HEK293 (cell line): ENCODE results near the gene HDAC10.

ENCODE experiments used
- CTCF ChIA-PET: fragments of 350-600 bp; formaldehyde crosslinking; extraction: SDS; loops from one replicate; lab custom pipeline; 2021; ENCODE audit warnings: antibody characterized with exemption; lab: Yijun Ruan, JAX
- POLR2A ChIA-PET: fragments of 300-600 bp; formaldehyde crosslinking; extraction: SDS; loops from one replicate; lab custom pipeline; 2020; ENCODE audit warnings: antibody characterized with exemption, inconsistent platforms; lab: Yijun Ruan, JAX
- H3K27ac ChIP-seq: fragments of 200-500 bp; sonication (Bioruptor generic); 2 replicates; pipeline ENCODE4 v1.5.1; 2014; ENCODE audit warnings: low read depth, low read length, control low read depth, inconsistent platforms; ENCODE audit errors: extremely low read depth
- H3K36me3 ChIP-seq, 2 experiments: fragments of 200-500 bp in 1 of 2; sonication (Bioruptor generic) in 1 of 2; 1 replicate in 1 of 2; 2 replicates in 1 of 2; pipeline ENCODE4 v1.5.1; 2014 to 2017; ENCODE audit warnings: inconsistent platforms in 2 of 2, low read length in 2 of 2; ENCODE audit not compliant: control insufficient read depth in 2 of 2, insufficient read depth in 1 of 2
- H3K4me1 ChIP-seq: fragments of 200-500 bp; sonication (Bioruptor generic); 2 replicates; pipeline ENCODE4 v1.5.1; 2014; ENCODE audit warnings: mild to moderate bottlenecking, low read length, inconsistent platforms; ENCODE audit not compliant: control insufficient read depth, insufficient read depth
- H3K4me3 ChIP-seq: 2 replicates; pipeline ENCODE4 v1.5.1; 2011; ENCODE audit warnings: low read depth, mild to moderate bottlenecking, control low read depth, low read length, moderate library complexity
- H3K9me3 ChIP-seq: fragments of 200-500 bp; sonication (Bioruptor generic); 2 replicates; pipeline ENCODE4 v1.5.1; 2014; ENCODE audit warnings: low read depth, low read length, inconsistent platforms; ENCODE audit not compliant: control insufficient read depth, insufficient read depth
- BCL11B ChIP-seq: fragments of 450-650 bp; formaldehyde crosslinking; IDR thresholded peaks from 2 replicates; pipeline ENCODE4 v1.5.1; 2016; ENCODE audit warnings: low read depth, missing biosample characterization, missing genetic modification characterization
- GLIS1 ChIP-seq: fragments of 450-650 bp; formaldehyde crosslinking; IDR thresholded peaks from 2 replicates; pipeline ENCODE4 v1.5.1; 2016; ENCODE audit warnings: missing biosample characterization, missing genetic modification characterization
- GLIS2 ChIP-seq: fragments of 450-650 bp; formaldehyde crosslinking; IDR thresholded peaks from 2 replicates; pipeline ENCODE4 v1.5.1; 2016; ENCODE audit warnings: missing biosample characterization, missing genetic modification characterization
- HIC1 ChIP-seq: fragments of 450-650 bp; formaldehyde crosslinking; IDR thresholded peaks from 2 replicates; pipeline ENCODE4 v1.5.1; 2016; ENCODE audit warnings: missing biosample characterization, missing genetic modification characterization
- KLF9 ChIP-seq: fragments of 450-650 bp; formaldehyde crosslinking; IDR thresholded peaks from 2 replicates; pipeline ENCODE4 v1.5.1; 2016; ENCODE audit warnings: missing biosample characterization, missing genetic modification characterization, low read depth
- TSHZ1 ChIP-seq: fragments of 450-650 bp; formaldehyde crosslinking; IDR thresholded peaks from 2 replicates; pipeline ENCODE4 v1.5.1; 2016; ENCODE audit warnings: missing biosample characterization, missing genetic modification characterization, borderline replicate concordance
- ZFP41 ChIP-seq: fragments of 450-650 bp; formaldehyde crosslinking; IDR thresholded peaks from 2 replicates; pipeline ENCODE4 v1.5.1; 2016; ENCODE audit warnings: missing biosample characterization, missing genetic modification characterization, borderline replicate concordance
- ZFP69B ChIP-seq: fragments of 450-650 bp; formaldehyde crosslinking; IDR thresholded peaks from 2 replicates; pipeline ENCODE4 v1.5.1; 2016; ENCODE audit warnings: missing biosample characterization, missing genetic modification characterization
- ZIC2 ChIP-seq: fragments of 450-650 bp; formaldehyde crosslinking; IDR thresholded peaks from 2 replicates; pipeline ENCODE4 v1.5.1; 2016; ENCODE audit warnings: missing biosample characterization, missing genetic modification characterization
- ZNF398 ChIP-seq: fragments of 450-650 bp; formaldehyde crosslinking; IDR thresholded peaks from 2 replicates; pipeline ENCODE4 v1.5.1; 2017; ENCODE audit warnings: missing biosample characterization, missing genetic modification characterization
- ZNF501 ChIP-seq: fragments of 450-650 bp; formaldehyde crosslinking; IDR thresholded peaks from 2 replicates; pipeline ENCODE4 v1.5.1; 2016; ENCODE audit warnings: missing biosample characterization, missing genetic modification characterization
- ZNF571 ChIP-seq: fragments of 450-650 bp; formaldehyde crosslinking; IDR thresholded peaks from 2 replicates; pipeline ENCODE4 v1.5.0; 2017; ENCODE audit warnings: missing biosample characterization, missing genetic modification characterization
- ZNF600 ChIP-seq: fragments of 450-650 bp; formaldehyde crosslinking; IDR thresholded peaks from 2 replicates; pipeline ENCODE4 v1.5.1; 2016; ENCODE audit warnings: missing biosample characterization, missing genetic modification characterization
- ZNF692 ChIP-seq: fragments of 450-650 bp; formaldehyde crosslinking; IDR thresholded peaks from 2 replicates; pipeline ENCODE4 v1.5.1; 2016; ENCODE audit warnings: missing biosample characterization, missing genetic modification characterization
- ZNF747 ChIP-seq: fragments of 450-650 bp; formaldehyde crosslinking; IDR thresholded peaks from 2 replicates; pipeline ENCODE4 v1.5.1; 2016; ENCODE audit warnings: missing biosample characterization, missing genetic modification characterization

HDAC10 gene

GRCh38 chr22:50260434-50260800, 9.4 kb upstream of the HDAC10 start:
- POLR2A ChIA-PET, result interaction anchor here (0.7 to 2.7 kb wide), 6 partner anchors 10 to 82 kb away, joined by 3 to 20 read pairs (median 4); partner anchors contain the start of genes HDAC10 and TUBGCP6
- H3K4me1 ChIP-seq, result peaks cover 11% of the 10 kb centered on the region
- peaks cover 0 to 42% of the 10 kb centered on the region in 2 experiments; a peak in 2 of 3 replicates for H3K36me3 ChIP-seq
- CTCF ChIA-PET, result interaction anchor here (1.4 kb wide), 1 partner anchor 9 kb away, joined by 4 read pairs; no protein-coding TSS in a partner anchor
- TF ChIP-seq KLF9 (tag by site-specific recombination) (no peak), ZNF600 (peak; percentile 84), GLIS1 (tag by site-specific recombination) (peak; percentile 80), ZNF398 (tag by site-specific recombination) (peak; percentile 8; the same call in 1 of the 2 replicates), ZNF747 (tag by site-specific recombination) (no peak)
- no peaks in the 10 kb centered on the region for H3K9me3 ChIP-seq
- H3K4me3 ChIP-seq, result peak overlapping the region; percentile 59
- H3K27ac ChIP-seq, result peak overlapping the region; percentile 87; the same call in 1 of the 2 replicates

- H3K9me3 ChIP-seq, result no peaks in the 10 kb centered on the region
- H3K4me1 ChIP-seq, result peaks cover 11% of the 10 kb centered on the region
- H3K36me3 ChIP-seq, result peaks cover 0 to 53% of the 10 kb centered on the region in 2 experiments; a peak in 2 of 3 replicates
- ChIA-PET POLR2A (interaction anchor here (2.7 kb wide), 1 partner anchor 8 kb away, joined by 20 read pairs; the partner anchor contains the start of gene HDAC10), CTCF (interaction anchor here (1.0 kb wide), 1 partner anchor 68 kb away, joined by 3 read pairs; no protein-coding TSS in a partner anchor)
- no peak overlapping the region for H3K4me3 ChIP-seq
- no peak overlapping the region for H3K27ac ChIP-seq
- TF ChIP-seq GLIS2 (tag by site-specific recombination) (peak; percentile 22; the same call in 1 of the 2 replicates), BCL11B (0 out of 2 replicates have a peak, but pooled peaks have one; percentile 24), GLIS1 (tag by site-specific recombination) (peak; percentile 95), ZFP69B (peak; percentile 68; the same call in 1 of the 2 replicates), ZNF501 (no peak), ZNF692 (tag by site-specific recombination) (peak; percentile 52; the same call in 1 of the 2 replicates), ZIC2 (peak; percentile 71), ZFP41 (tag by site-specific recombination) (no peak)
Observed at GRCh38 chr22:50259302-50259701, 8.2 kb upstream of the HDAC10 start.

- Histone ChIP-seq H3K4me1 (peaks cover 11% of the 10 kb centered on the region), H3K36me3 (peaks cover 0 to 59% of the 10 kb centered on the region in 2 experiments; a peak in 2 of 3 replicates), H3K27ac (no peak overlapping the region), H3K9me3 (no peaks in the 10 kb centered on the region), H3K4me3 (no peak overlapping the region)
- TF ChIP-seq TSHZ1 (tag by site-specific recombination) (no peak), ZNF571 (no peak), HIC1 (tag by site-specific recombination) (peak; percentile 64)
- ChIA-PET POLR2A (no interaction called here), CTCF (interaction anchor here (0.6 to 1.0 kb wide), 2 partner anchors 69 to 77 kb away, joined by 3 read pairs; no protein-coding TSS in a partner anchor)
Observed at GRCh38 chr22:50258361-50259292, 7.6 kb upstream of the HDAC10 start.
